GM12878 (cell line): ENCODE data around the gene ERC2. TPM values are rescaled to one million over a fixed set of nuclear protein-coding genes. Genes with fewer than 3 reads are reported as not detected.

Experiments
- ATAC-seq: fragments of 200-7000 bp; cut with Tn5 transposase; 3 replicates; pipeline ENCODE4 v1.9.1; 2020; ENCODE audit warnings: mild to moderate bottlenecking, moderate library complexity
- BruUV-seq: library from RNA; stranded (reverse); fragments of 400-500 nt; replicated peaks from 2 replicates; lab custom pipeline; 2021; lab: Mats Ljungman, UMichigan
- CTCF ChIA-PET: fragments of 300-600 bp; sonication (Branson Sonifier 250); formaldehyde crosslinking; extraction: SDS; loops from one replicate; lab custom pipeline; 2021; ENCODE audit warnings: inconsistent platforms; lab: Yijun Ruan, JAX
- POLR2A ChIA-PET: fragments of 350-600 bp; formaldehyde crosslinking; extraction: SDS; loops from one replicate; lab custom pipeline; 2021; ENCODE audit warnings: inconsistent platforms; lab: Charles Lee
- RAD21 ChIA-PET: fragments of 300-600 bp; sonication (Branson Sonifier 250); formaldehyde crosslinking; loops from one replicate; lab custom pipeline; 2023; ENCODE audit warnings: antibody characterized with exemption; ENCODE audit not compliant: unreplicated experiment; lab: Charles Lee
- SMC1A ChIA-PET: fragments of 300-600 bp; sonication (Branson Sonifier 250); formaldehyde crosslinking; loops from one replicate; lab custom pipeline; 2023; ENCODE audit not compliant: unreplicated experiment, uncharacterized antibody; lab: Charles Lee
- DNase-seq: peaks from one replicate; pipeline ENCODE4 v3.0.0-alpha.2; 2011; ENCODE audit warnings: low read depth, low spot score
- FAIRE-seq: peaks from 3 replicates; lab custom pipeline; 2011; peaks lifted over from hg19 to GRCh38; lab: Jason Lieb, UNC
- H2AFZ ChIP-seq: 2 replicates; pipeline ENCODE4 v1.6.0; 2011; ENCODE audit warnings: low read depth, low read length, control low read depth; ENCODE audit not compliant: control insufficient read depth
- H3K27ac ChIP-seq: 2 replicates; pipeline ENCODE4 v1.5.1; 2011; ENCODE audit warnings: control low read depth; ENCODE audit not compliant: control insufficient read depth, insufficient read depth
- H3K27me3 ChIP-seq, 2 experiments: replicated peaks in 1 of 2; 2 replicates each; pipeline versions ENCODE4 v1.6.0 to v1.6.1; 2011; ENCODE audit warnings: low read length in 1 of 2; ENCODE audit not compliant: control insufficient read depth in 2 of 2, insufficient read depth in 2 of 2
- H3K36me3 ChIP-seq, 2 experiments: 2 replicates each; pipeline ENCODE4 v1.5.1; 2011; ENCODE audit warnings: low read length in 1 of 2; ENCODE audit not compliant: control insufficient read depth in 2 of 2, insufficient read depth in 2 of 2
- H3K4me1 ChIP-seq: 2 replicates; pipeline ENCODE4 v1.6.1; 2011; ENCODE audit warnings: mild to moderate bottlenecking, low read length, moderate library complexity, mixed read lengths; ENCODE audit not compliant: control insufficient read depth, insufficient read depth
- H3K4me2 ChIP-seq: 2 replicates; pipeline ENCODE4 v1.6.0; 2011; ENCODE audit warnings: control low read depth; ENCODE audit not compliant: control insufficient read depth, insufficient read depth
- H3K4me3 ChIP-seq: fragments of 200-600 bp; sonication (generic); 2 replicates; pipeline ENCODE4 v1.5.1; 2016
- H3K79me2 ChIP-seq: 2 replicates; pipeline ENCODE4 v1.6.0; 2011; ENCODE audit warnings: low read length; ENCODE audit not compliant: control insufficient read depth, insufficient read depth
- H3K9ac ChIP-seq: 2 replicates; pipeline ENCODE4 v1.8.0; 2011; ENCODE audit warnings: low read length, control low read depth, mixed read lengths; ENCODE audit not compliant: control insufficient read depth, insufficient read depth
- H3K9me3 ChIP-seq: replicated peaks from 3 replicates; pipeline ENCODE4 v1.5.1; 2011; ENCODE audit warnings: mild to moderate bottlenecking, low read length; ENCODE audit not compliant: control insufficient read depth, insufficient read depth
- H4K20me1 ChIP-seq: 2 replicates; pipeline ENCODE4 v1.6.0; 2011; ENCODE audit not compliant: control insufficient read depth, insufficient read depth
- CBFB ChIP-seq: IDR thresholded peaks from 2 replicates; pipeline ENCODE4 v1.6.1; 2016; ENCODE audit warnings: antibody characterized with exemption, low read depth
- DPF2 ChIP-seq: fragments of 450-650 bp; IDR thresholded peaks from 2 replicates; pipeline ENCODE4 v1.6.1; 2017; ENCODE audit warnings: mild to moderate bottlenecking
- FOXM1 ChIP-seq: IDR thresholded peaks from 2 replicates; pipeline ENCODE4 v1.6.1; 2012; ENCODE audit warnings: low read depth, mild to moderate bottlenecking, inconsistent platforms, low read length, moderate library complexity
- HDAC2 ChIP-seq: fragments of 200-600 bp; sonication (generic); IDR thresholded peaks from 2 replicates; pipeline ENCODE4 v1.6.1; 2017
- HDGF ChIP-seq: fragments of 450-650 bp; IDR thresholded peaks from 2 replicates; pipeline ENCODE4 v1.6.1; 2016; ENCODE audit warnings: antibody characterized with exemption
- MYC ChIP-seq: IDR thresholded peaks from 2 replicates; pipeline ENCODE4 v1.6.1; 2011; ENCODE audit warnings: mild to moderate bottlenecking, low read length, moderate library complexity, inconsistent platforms; ENCODE audit not compliant: insufficient read depth, insufficient replicate concordance, insufficient read length, severe bottlenecking
- PBX3 ChIP-seq: IDR thresholded peaks from 2 replicates; pipeline ENCODE4 v1.6.1; 2011; ENCODE audit warnings: mild to moderate bottlenecking, low read depth, low read length, moderate library complexity; ENCODE audit not compliant: insufficient replicate concordance
- SMAD1 ChIP-seq: fragments of 450-650 bp; IDR thresholded peaks from 2 replicates; pipeline ENCODE4 v1.6.1; 2018; ENCODE audit warnings: mild to moderate bottlenecking, low read depth; ENCODE audit not compliant: partially characterized antibody
- TCF12 ChIP-seq: IDR thresholded peaks from 2 replicates; pipeline ENCODE4 v1.6.1; 2011; ENCODE audit warnings: low read depth, mild to moderate bottlenecking, low read length
- ZNF207 ChIP-seq: fragments of 450-650 bp; IDR thresholded peaks from 2 replicates; pipeline ENCODE4 v1.6.1; 2014; ENCODE audit warnings: antibody characterized with exemption, mild to moderate bottlenecking, borderline replicate concordance
- ZZZ3 ChIP-seq: IDR thresholded peaks from 2 replicates; pipeline ENCODE4 v1.6.1; 2011; ENCODE audit warnings: low read depth; ENCODE audit not compliant: control insufficient read depth, insufficient read length
- WGBS: methylation state at CpG from one replicate; pipeline ENCODE4 v1.1.6; 2016; ENCODE audit warnings: low lambda C conversion rate; ENCODE audit not compliant: insufficient replicate concordance, insufficient coverage; ENCODE audit errors: missing lambda C conversion rate; 5-methylcytosine and 5-hydroxymethylcytosine counted together
- in situ Hi-C: fragments of 300-500 bp; cut with MboI; formaldehyde crosslinking; loops from 9 replicates; pipeline ENCODE4 v1.14.3; 2018; ENCODE audit warnings: mixed read lengths
- intact Hi-C: fragments of 100-400 bp; cut with micrococcal nuclease; formaldehyde crosslinking; loops from one replicate; pipeline ENCODE4 v1.14.2; 2022; ENCODE audit not compliant: unreplicated experiment
- polyA plus RNA-seq, 11 experiments: library from polyadenylated mRNA; depleted of rRNA in 4 of 11; unstranded in 6 of 11; stranded (reverse) in 5 of 11; fragments of >200 nt; fragmentation: Nextera tagmentation in 4 of 11; fragmentation: Illumina TruSeq in 1 of 11; extraction: Ambion mirVana in 4 of 11; extraction: Trizol in 1 of 11; gene quantifications; 1 replicate in 1 of 11; 2 replicates in 10 of 11; pipeline versions ENCODE4 v1.2.1 to v1.2.3, GENCODE V29; 2011 to 2016; ENCODE audit warnings: inconsistent platforms in 2 of 11, missing spikeins in 2 of 11, low read depth in 1 of 11
- total RNA-seq, 4 experiments: library from RNA; depleted of rRNA in 3 of 4; stranded (reverse); fragments of >200 nt in 3 of 4; fragmentation: Illumina TruSeq in 1 of 4; extraction: Trizol in 1 of 4; gene quantifications; 2 replicates each; pipeline versions ENCODE4 v1.2.1 to v1.2.3, GENCODE V29; 2013 to 2021

The ERC2 gene
- total and polyA plus RNA-seq, 10 of the 15 experiments (the other 5 are each of a cell fraction or from before 2014, with no cell fraction given): 0.06 to 1.4 (median 0.12) TPM; not detected in 3

GRCh38 chr3:56119575-56120349, 348.5 kb downstream of the ERC2 start:
- Histone ChIP-seq H3K36me3 (no peaks in the 10 kb centered on the region), H4K20me1 (no peaks in the 10 kb centered on the region), H3K79me2 (no peaks in the 10 kb centered on the region), H3K9ac (no peak overlapping the region), H3K4me1 (no peaks in the 10 kb centered on the region)
- 63% methylated on average over 5 of the region's 5 CpGs for WGBS
- ChIA-PET POLR2A (no interaction called here), SMC1A (no interaction called here), CTCF (no interaction called here)
- in situ Hi-C loops: no loop called here
- TF ChIP-seq HDGF (no peak), HDAC2 (no peak), FOXM1 (no peak), TCF12 (no peak), SMAD1 (no peak), ZZZ3 (no peak)
- TF ChIP-seq, all 136 proteins: peak for 0
- Histone ChIP-seq H3K27ac (no peak overlapping the region), H3K9me3 (no peaks in the 10 kb centered on the region), H3K27me3 (no peaks in the 10 kb centered on the region; a peak in 1 of 4 replicates), H2AFZ (no peak overlapping the region), H3K4me3 (no peak overlapping the region), H3K4me2 (no peak overlapping the region)
- RAD21 ChIA-PET: no interaction called here
- ATAC-seq (no peak), FAIRE-seq (no peak), DNase-seq (no peak)
- no TSS peak for BruUV-seq
- intact Hi-C loops: no loop called here

GRCh38 chr3:56118968-56119367, 349.3 kb downstream of the ERC2 start:
- Histone ChIP-seq H3K9ac (no peak overlapping the region), H3K27ac (no peak overlapping the region), H3K36me3 (no peaks in the 10 kb centered on the region), H3K27me3 (no peaks in the 10 kb centered on the region; a peak in 1 of 4 replicates), H3K79me2 (no peaks in the 10 kb centered on the region), H2AFZ (no peak overlapping the region), H3K4me3 (no peak overlapping the region), H3K4me2 (no peak overlapping the region), H4K20me1 (no peaks in the 10 kb centered on the region), H3K9me3 (no peaks in the 10 kb centered on the region), H3K4me1 (no peaks in the 10 kb centered on the region)
- ATAC-seq (no peak), FAIRE-seq (no peak), DNase-seq (no peak)
- intact Hi-C loops (no loop called here), in situ Hi-C loops (no loop called here)
- ChIA-PET SMC1A (no interaction called here), POLR2A (no interaction called here), RAD21 (no interaction called here), CTCF (no interaction called here)
- no TSS peak for BruUV-seq
- TF ChIP-seq ZNF207 (no peak), CBFB (no peak), DPF2 (no peak), PBX3 (no peak), MYC (no peak)
- WGBS: 5% methylated on average over 1 of the region's 1 CpG
